GM23338 (cell line): Measurements from ENCODE around the gene CNNM2. TPM values are rescaled to one million over a fixed set of nuclear protein-coding genes. Genes with fewer than 3 reads are reported as not detected.

Experiments used
- ATAC-seq: fragments of 200-7000 bp; cut with Tn5 transposase; 3 replicates; pipeline ENCODE4 v1.9.1; 2020
- DNase-seq: peaks from one replicate; pipeline ENCODE4 v3.0.0-alpha.2; 2015; ENCODE audit warnings: low spot score
- H2AFZ ChIP-seq: fragments of 200-600 bp; sonication (generic); 2 replicates; pipeline ENCODE4 v1.8.0; 2016; ENCODE audit warnings: antibody characterized with exemption, mild to moderate bottlenecking, moderate library complexity
- H3F3A ChIP-seq: fragments of 200-600 bp; sonication (generic); replicated peaks from 2 replicates; pipeline ENCODE4 v1.8.0; 2017; ENCODE audit warnings: antibody characterized with exemption, mixed run types, low read depth
- H3K27ac ChIP-seq: fragments of 200-600 bp; sonication (generic); 2 replicates; pipeline ENCODE4 v1.6.1; 2016; ENCODE audit warnings: low read depth
- H3K27me3 ChIP-seq: fragments of 200-600 bp; sonication (generic); 2 replicates; pipeline ENCODE4 v1.8.0; 2016; ENCODE audit warnings: mild to moderate bottlenecking, mixed run types, moderate library complexity; ENCODE audit not compliant: insufficient read depth
- H3K36me3 ChIP-seq: fragments of 200-600 bp; sonication (generic); 2 replicates; pipeline ENCODE4 v1.8.0; 2016; ENCODE audit warnings: mild to moderate bottlenecking; ENCODE audit not compliant: insufficient read depth
- H3K4me1 ChIP-seq: fragments of 200-600 bp; sonication (generic); 2 replicates; pipeline ENCODE4 v1.8.0; 2016; ENCODE audit warnings: mild to moderate bottlenecking, moderate library complexity; ENCODE audit not compliant: insufficient read depth
- H3K4me2 ChIP-seq: fragments of 200-600 bp; sonication (generic); 2 replicates; pipeline ENCODE4 v1.7.1; 2017; ENCODE audit warnings: mixed run types
- H3K4me3 ChIP-seq: fragments of 200-600 bp; sonication (generic); 2 replicates; pipeline ENCODE4 v1.6.1; 2016; ENCODE audit warnings: mixed run types
- H3K79me2 ChIP-seq: fragments of 200-600 bp; sonication (generic); replicated peaks from 2 replicates; pipeline ENCODE4 v1.8.0; 2017; ENCODE audit warnings: mild to moderate bottlenecking; ENCODE audit not compliant: insufficient read depth
- H3K9me2 ChIP-seq: fragments of 200-600 bp; sonication (generic); 2 replicates; pipeline ENCODE4 v1.8.0; 2017; ENCODE audit not compliant: insufficient read depth
- H4K20me1 ChIP-seq: fragments of 200-600 bp; sonication (generic); replicated peaks from 2 replicates; pipeline ENCODE4 v1.8.0; 2017; ENCODE audit warnings: mild to moderate bottlenecking; ENCODE audit not compliant: insufficient read depth
- H3K27ac Mint-ChIP-seq: 2 replicates; pipeline ENCODE4 v1.8.0; 2020; ENCODE audit warnings: inconsistent platforms, mild to moderate bottlenecking, moderate library complexity, mixed read lengths
- H3K27me3 Mint-ChIP-seq: 3 replicates; pipeline ENCODE4 v1.8.0; 2022; ENCODE audit warnings: low read depth, mild to moderate bottlenecking, moderate library complexity, mixed read lengths, inconsistent platforms; ENCODE audit not compliant: insufficient read depth, poor library complexity
- H3K36me3 Mint-ChIP-seq: 3 replicates; pipeline ENCODE4 v1.8.0; 2021; ENCODE audit warnings: low read depth, mild to moderate bottlenecking, inconsistent platforms, moderate library complexity, mixed read lengths
- H3K4me1 Mint-ChIP-seq: 3 replicates; pipeline ENCODE4 v1.8.0; 2020; ENCODE audit warnings: mild to moderate bottlenecking, inconsistent platforms, mixed read lengths
- H3K4me3 Mint-ChIP-seq: 3 replicates; pipeline ENCODE4 v1.8.0; 2021; ENCODE audit warnings: moderate library complexity, mild to moderate bottlenecking, inconsistent platforms, mixed read lengths
- H3K9me3 Mint-ChIP-seq: 3 replicates; pipeline ENCODE4 v1.8.0; 2020; ENCODE audit warnings: moderate library complexity, mild to moderate bottlenecking, inconsistent platforms, mixed read lengths
- CREB1 ChIP-seq: fragments of 250-450 bp; sonication (Bioruptor Pico); IDR thresholded peaks from 2 replicates; pipeline ENCODE4 v1.5.0; 2020; ENCODE audit warnings: low read depth, mild to moderate bottlenecking, moderate library complexity
- EZH2phosphoT487 ChIP-seq: fragments of 200-600 bp; sonication (generic); IDR thresholded peaks from one replicate; pipeline ENCODE4 v1.8.1; 2018; ENCODE audit warnings: antibody characterized with exemption; ENCODE audit not compliant: unreplicated experiment
- JUNB ChIP-seq: IDR thresholded peaks from one replicate; pipeline ENCODE4 v1.6.1; 2016; ENCODE audit warnings: antibody characterized with exemption; ENCODE audit not compliant: unreplicated experiment
- NANOG ChIP-seq: IDR thresholded peaks from 2 replicates; pipeline ENCODE4 v1.6.1; 2016; ENCODE audit warnings: antibody characterized with exemption, borderline replicate concordance
- POLR2AphosphoS5 ChIP-seq: IDR thresholded peaks from 2 replicates; pipeline ENCODE4 v1.6.1; 2016; ENCODE audit warnings: antibody characterized with exemption, low read depth
- STAT1 ChIP-seq: IDR thresholded peaks from one replicate; pipeline ENCODE4 v1.6.1; 2016; ENCODE audit warnings: antibody characterized with exemption; ENCODE audit not compliant: unreplicated experiment
- ZNF331 ChIP-seq: fragments of 250-450 bp; sonication (Bioruptor Pico); IDR thresholded peaks from 2 replicates; pipeline ENCODE4 v1.5.0; 2020; ENCODE audit warnings: low read depth, mild to moderate bottlenecking, moderate library complexity
- polyA plus RNA-seq: library from polyadenylated mRNA; unstranded; fragments of >200 nt; fragmentation: Nextera tagmentation; extraction: Ambion mirVana; gene quantifications from 2 replicates; pipeline ENCODE4 v1.2.1, GENCODE V29; 2016
- total RNA-seq: library from RNA; depleted of rRNA; stranded (reverse); fragments of >200 nt; shearing (Covaris generic); gene quantifications from 2 replicates; pipeline ENCODE4 v1.2.3, GENCODE V29; 2014
- TF ChIP-seq, protein P1 (sequence below): IDR thresholded peaks from one replicate; pipeline ENCODE4 v1.6.1; 2018; ENCODE audit warnings: antibody characterized with exemption; ENCODE audit not compliant: unreplicated experiment
- TF ChIP-seq, protein P2 (sequence below): IDR thresholded peaks from 2 replicates; pipeline ENCODE4 v1.6.1; 2016; ENCODE audit warnings: antibody characterized with exemption
- TF ChIP-seq, protein P3 (sequence below): fragments of 250-450 bp; sonication (Bioruptor Pico); IDR thresholded peaks from 2 replicates; pipeline ENCODE4 v1.5.0; 2020; ENCODE audit warnings: mild to moderate bottlenecking, moderate library complexity

Gene CNNM2
- total and polyA plus RNA-seq, 2 experiments from 2014 or later, result 4.5 to 31.3 TPM

- TF ChIP-seq, protein P1, sequence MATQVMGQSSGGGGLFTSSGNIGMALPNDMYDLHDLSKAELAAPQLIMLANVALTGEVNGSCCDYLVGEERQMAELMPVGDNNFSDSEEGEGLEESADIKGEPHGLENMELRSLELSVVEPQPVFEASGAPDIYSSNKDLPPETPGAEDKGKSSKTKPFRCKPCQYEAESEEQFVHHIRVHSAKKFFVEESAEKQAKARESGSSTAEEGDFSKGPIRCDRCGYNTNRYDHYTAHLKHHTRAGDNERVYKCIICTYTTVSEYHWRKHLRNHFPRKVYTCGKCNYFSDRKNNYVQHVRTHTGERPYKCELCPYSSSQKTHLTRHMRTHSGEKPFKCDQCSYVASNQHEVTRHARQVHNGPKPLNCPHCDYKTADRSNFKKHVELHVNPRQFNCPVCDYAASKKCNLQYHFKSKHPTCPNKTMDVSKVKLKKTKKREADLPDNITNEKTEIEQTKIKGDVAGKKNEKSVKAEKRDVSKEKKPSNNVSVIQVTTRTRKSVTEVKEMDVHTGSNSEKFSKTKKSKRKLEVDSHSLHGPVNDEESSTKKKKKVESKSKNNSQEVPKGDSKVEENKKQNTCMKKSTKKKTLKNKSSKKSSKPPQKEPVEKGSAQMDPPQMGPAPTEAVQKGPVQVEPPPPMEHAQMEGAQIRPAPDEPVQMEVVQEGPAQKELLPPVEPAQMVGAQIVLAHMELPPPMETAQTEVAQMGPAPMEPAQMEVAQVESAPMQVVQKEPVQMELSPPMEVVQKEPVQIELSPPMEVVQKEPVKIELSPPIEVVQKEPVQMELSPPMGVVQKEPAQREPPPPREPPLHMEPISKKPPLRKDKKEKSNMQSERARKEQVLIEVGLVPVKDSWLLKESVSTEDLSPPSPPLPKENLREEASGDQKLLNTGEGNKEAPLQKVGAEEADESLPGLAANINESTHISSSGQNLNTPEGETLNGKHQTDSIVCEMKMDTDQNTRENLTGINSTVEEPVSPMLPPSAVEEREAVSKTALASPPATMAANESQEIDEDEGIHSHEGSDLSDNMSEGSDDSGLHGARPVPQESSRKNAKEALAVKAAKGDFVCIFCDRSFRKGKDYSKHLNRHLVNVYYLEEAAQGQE, result no peak
- TF ChIP-seq NANOG, result no peak
Measured at GRCh38 chr10:102894466-102895213, 23.5 kb upstream of the CNNM2 start (continued).

DNA sequence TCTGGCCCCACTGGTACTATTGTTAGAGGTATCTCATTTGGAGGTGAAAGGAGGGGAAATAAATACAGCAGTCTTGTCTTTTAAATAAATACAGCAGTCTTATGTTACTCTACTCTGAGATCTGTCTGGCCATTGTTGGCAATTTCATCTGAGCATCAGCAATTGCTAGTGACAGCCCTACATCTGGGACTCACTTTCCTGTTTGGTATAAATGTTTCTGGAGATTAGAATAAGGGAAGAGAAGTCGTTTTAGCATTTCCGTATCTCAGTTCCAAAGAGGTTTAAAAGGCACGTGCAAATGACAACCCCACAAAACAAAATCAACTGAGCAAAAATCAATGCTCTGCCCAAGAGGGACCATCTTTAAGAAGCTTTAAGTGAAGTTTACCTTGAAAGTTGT lies 18.1 kb upstream of the CNNM2 start:
- Histone ChIP-seq H3K4me1 (no peaks in the 10 kb centered on the region), H3F3A (no peaks in the 10 kb centered on the region; the same call in 1 of the 2 replicates), H3K79me2 (no peaks in the 10 kb centered on the region), H3K27ac (no peak overlapping the region), H3K27me3 (no peaks in the 10 kb centered on the region), H3K36me3 (no peaks in the 10 kb centered on the region), H3K9me2 (no peaks in the 10 kb centered on the region), H4K20me1 (no peaks in the 10 kb centered on the region), H3K4me3 (no peak overlapping the region), H3K4me2 (no peak overlapping the region), H2AFZ (no peak overlapping the region)
- H3K27me3 Mint-ChIP-seq, result peaks cover 5% of the 10 kb centered on the region
- no peaks in the 10 kb centered on the region for H3K9me3 Mint-ChIP-seq
- ATAC-seq, result no peak
- DNase-seq, result no peak
- 0 out of 3 replicates have a peak, but pooled peaks cover under 1% of the 10 kb centered on the region for H3K4me1 Mint-ChIP-seq
- H3K36me3 Mint-ChIP-seq, result no peaks in the 10 kb centered on the region
- no peak overlapping the region for H3K27ac Mint-ChIP-seq
- no peak overlapping the region for H3K4me3 Mint-ChIP-seq
- TF ChIP-seq CREB1 (no peak), NANOG (no peak), JUNB (no peak), POLR2AphosphoS5 (no peak), STAT1 (no peak), EZH2phosphoT487 (no peak), ZNF331 (no peak)
- TF ChIP-seq, protein P2, sequence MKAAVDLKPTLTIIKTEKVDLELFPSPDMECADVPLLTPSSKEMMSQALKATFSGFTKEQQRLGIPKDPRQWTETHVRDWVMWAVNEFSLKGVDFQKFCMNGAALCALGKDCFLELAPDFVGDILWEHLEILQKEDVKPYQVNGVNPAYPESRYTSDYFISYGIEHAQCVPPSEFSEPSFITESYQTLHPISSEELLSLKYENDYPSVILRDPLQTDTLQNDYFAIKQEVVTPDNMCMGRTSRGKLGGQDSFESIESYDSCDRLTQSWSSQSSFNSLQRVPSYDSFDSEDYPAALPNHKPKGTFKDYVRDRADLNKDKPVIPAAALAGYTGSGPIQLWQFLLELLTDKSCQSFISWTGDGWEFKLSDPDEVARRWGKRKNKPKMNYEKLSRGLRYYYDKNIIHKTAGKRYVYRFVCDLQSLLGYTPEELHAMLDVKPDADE, result no peak
- TF ChIP-seq, protein P1, result no peak
- TF ChIP-seq, protein P3, sequence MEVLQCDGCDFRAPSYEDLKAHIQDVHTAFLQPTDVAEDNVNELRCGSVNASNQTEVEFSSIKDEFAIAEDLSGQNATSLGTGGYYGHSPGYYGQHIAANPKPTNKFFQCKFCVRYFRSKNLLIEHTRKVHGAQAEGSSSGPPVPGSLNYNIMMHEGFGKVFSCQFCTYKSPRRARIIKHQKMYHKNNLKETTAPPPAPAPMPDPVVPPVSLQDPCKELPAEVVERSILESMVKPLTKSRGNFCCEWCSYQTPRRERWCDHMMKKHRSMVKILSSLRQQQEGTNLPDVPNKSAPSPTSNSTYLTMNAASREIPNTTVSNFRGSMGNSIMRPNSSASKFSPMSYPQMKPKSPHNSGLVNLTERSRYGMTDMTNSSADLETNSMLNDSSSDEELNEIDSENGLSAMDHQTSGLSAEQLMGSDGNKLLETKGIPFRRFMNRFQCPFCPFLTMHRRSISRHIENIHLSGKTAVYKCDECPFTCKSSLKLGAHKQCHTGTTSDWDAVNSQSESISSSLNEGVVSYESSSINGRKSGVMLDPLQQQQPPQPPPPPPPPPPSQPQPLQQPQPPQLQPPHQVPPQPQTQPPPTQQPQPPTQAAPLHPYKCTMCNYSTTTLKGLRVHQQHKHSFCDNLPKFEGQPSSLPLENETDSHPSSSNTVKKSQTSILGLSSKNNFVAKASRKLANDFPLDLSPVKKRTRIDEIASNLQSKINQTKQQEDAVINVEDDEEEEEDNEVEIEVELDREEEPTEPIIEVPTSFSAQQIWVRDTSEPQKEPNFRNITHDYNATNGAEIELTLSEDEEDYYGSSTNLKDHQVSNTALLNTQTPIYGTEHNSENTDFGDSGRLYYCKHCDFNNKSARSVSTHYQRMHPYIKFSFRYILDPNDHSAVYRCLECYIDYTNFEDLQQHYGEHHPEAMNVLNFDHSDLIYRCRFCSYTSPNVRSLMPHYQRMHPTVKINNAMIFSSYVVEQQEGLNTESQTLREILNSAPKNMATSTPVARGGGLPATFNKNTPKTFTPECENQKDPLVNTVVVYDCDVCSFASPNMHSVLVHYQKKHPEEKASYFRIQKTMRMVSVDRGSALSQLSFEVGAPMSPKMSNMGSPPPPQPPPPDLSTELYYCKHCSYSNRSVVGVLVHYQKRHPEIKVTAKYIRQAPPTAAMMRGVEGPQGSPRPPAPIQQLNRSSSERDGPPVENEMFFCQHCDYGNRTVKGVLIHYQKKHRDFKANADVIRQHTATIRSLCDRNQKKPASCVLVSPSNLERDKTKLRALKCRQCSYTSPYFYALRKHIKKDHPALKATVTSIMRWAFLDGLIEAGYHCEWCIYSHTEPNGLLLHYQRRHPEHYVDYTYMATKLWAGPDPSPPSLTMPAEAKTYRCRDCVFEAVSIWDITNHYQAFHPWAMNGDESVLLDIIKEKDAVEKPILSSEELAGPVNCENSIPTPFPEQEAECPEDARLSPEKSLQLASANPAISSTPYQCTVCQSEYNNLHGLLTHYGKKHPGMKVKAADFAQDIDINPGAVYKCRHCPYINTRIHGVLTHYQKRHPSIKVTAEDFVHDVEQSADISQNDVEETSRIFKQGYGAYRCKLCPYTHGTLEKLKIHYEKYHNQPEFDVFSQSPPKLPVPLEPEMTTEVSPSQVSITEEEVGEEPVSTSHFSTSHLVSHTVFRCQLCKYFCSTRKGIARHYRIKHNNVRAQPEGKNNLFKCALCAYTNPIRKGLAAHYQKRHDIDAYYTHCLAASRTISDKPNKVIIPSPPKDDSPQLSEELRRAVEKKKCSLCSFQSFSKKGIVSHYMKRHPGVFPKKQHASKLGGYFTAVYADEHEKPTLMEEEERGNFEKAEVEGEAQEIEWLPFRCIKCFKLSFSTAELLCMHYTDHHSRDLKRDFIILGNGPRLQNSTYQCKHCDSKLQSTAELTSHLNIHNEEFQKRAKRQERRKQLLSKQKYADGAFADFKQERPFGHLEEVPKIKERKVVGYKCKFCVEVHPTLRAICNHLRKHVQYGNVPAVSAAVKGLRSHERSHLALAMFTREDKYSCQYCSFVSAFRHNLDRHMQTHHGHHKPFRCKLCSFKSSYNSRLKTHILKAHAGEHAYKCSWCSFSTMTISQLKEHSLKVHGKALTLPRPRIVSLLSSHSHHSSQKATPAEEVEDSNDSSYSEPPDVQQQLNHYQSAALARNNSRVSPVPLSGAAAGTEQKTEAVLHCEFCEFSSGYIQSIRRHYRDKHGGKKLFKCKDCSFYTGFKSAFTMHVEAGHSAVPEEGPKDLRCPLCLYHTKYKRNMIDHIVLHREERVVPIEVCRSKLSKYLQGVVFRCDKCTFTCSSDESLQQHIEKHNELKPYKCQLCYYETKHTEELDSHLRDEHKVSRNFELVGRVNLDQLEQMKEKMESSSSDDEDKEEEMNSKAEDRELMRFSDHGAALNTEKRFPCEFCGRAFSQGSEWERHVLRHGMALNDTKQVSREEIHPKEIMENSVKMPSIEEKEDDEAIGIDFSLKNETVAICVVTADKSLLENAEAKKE (CRISPR knock-in tag), result no peak
